CD4-positive, alpha-beta T cell treated with Interferon gamma for 1 hour (primary cell): ENCODE data around the gene PLSCR4.

ENCODE experiments used
- DNase-seq: peaks from one replicate; pipeline ENCODE4 v3.0.0-alpha.2; 2020

Gene PLSCR4

GRCh38 chr3:146189519-146190173 lies 61.3 kb downstream of the PLSCR4 start:
- DNase-seq, result no peak

GRCh38 chr3:146187334-146187950 lies 63.5 kb downstream of the PLSCR4 start:
- no peak for DNase-seq

GRCh38 chr3:146184241-146185015 lies 66.5 kb downstream of the PLSCR4 start:
- no peak for DNase-seq

GRCh38 chr3:146181216-146181615 lies 69.7 kb downstream of the PLSCR4 start:
- DNase-seq, result no peak

GRCh38 chr3:146180376-146180775 lies 70.5 kb downstream of the PLSCR4 start:
- DNase-seq, result no peak

- DNase-seq, result no peak
Measured at GRCh38 chr3:146178006-146178689, 72.8 kb downstream of the PLSCR4 start.

- no peak for DNase-seq
Measured at GRCh38 chr3:146177519-146177918, 73.4 kb downstream of the PLSCR4 start.

- no peak for DNase-seq
Measured at GRCh38 chr3:146177072-146177471, 73.8 kb downstream of the PLSCR4 start.

GRCh38 chr3:146172586-146172985 lies 78.3 kb downstream of the PLSCR4 start:
- no peak for DNase-seq

GRCh38 chr3:146170591-146170990 lies 80.3 kb downstream of the PLSCR4 start:
- no peak for DNase-seq

GRCh38 chr3:146169891-146170290 lies 81.0 kb downstream of the PLSCR4 start:
- no peak for DNase-seq

- no peak for DNase-seq
Measured at GRCh38 chr3:146166826-146167225, 84.1 kb downstream of the PLSCR4 start.

- DNase-seq, result no peak
Measured at GRCh38 chr3:146166415-146166821, 84.5 kb downstream of the PLSCR4 start.

- no peak for DNase-seq
Measured at GRCh38 chr3:146165877-146166276, 85.0 kb downstream of the PLSCR4 start.

- DNase-seq, result no peak
Measured at GRCh38 chr3:146164971-146165769, 85.7 kb downstream of the PLSCR4 start.

- DNase-seq, result no peak
Measured at GRCh38 chr3:146164506-146164905, 86.4 kb downstream of the PLSCR4 start.

GRCh38 chr3:146164071-146164470 lies 86.8 kb downstream of the PLSCR4 start:
- DNase-seq, result no peak

GRCh38 chr3:146163584-146163983 lies 87.3 kb downstream of the PLSCR4 start:
- no peak for DNase-seq

- no peak for DNase-seq
Measured at GRCh38 chr3:146162561-146162960, 88.3 kb downstream of the PLSCR4 start.

- DNase-seq, result no peak
Measured at GRCh38 chr3:146161663-146162002, 89.3 kb downstream of the PLSCR4 start.

GRCh38 chr3:146160964-146161662 lies 89.8 kb downstream of the PLSCR4 start, which contains the start of gene PLOD2:
TSS of gene PLOD2 (minus strand) at chr3:146161184. CDS start at chr3:146160989, 195 bp downstream.
- DNase-seq, result no peak
